Rectal smooth muscle tissue (tissue), 1 donor: Measurements from ENCODE around the gene SOX4.
"Not testable (repeated sequence)": the region's sequence is repeated elsewhere in the genome, so short reads cannot be mapped to it uniquely, and the experiment has no call there.

Source experiments
- H3K27ac ChIP-seq: one replicate; pipeline ENCODE4 v1.7.0; 2013; ENCODE audit warnings: low read depth, low read length, inconsistent platforms
- H3K27me3 ChIP-seq: one replicate; pipeline ENCODE4 v1.7.0; 2013; ENCODE audit warnings: low read length; ENCODE audit not compliant: control insufficient read depth, insufficient read depth
- H3K36me3 ChIP-seq: one replicate; pipeline ENCODE4 v1.7.0; 2013; ENCODE audit warnings: low read length; ENCODE audit not compliant: control insufficient read depth, insufficient read depth
- H3K4me1 ChIP-seq: one replicate; pipeline ENCODE4 v1.7.0; 2013; ENCODE audit warnings: low read length; ENCODE audit not compliant: control insufficient read depth, insufficient read depth
- H3K4me3 ChIP-seq: one replicate; pipeline ENCODE4 v1.7.0; 2013; ENCODE audit warnings: low read length
- H3K9ac ChIP-seq: one replicate; pipeline ENCODE4 v1.7.0; 2013; ENCODE audit warnings: low read length

SOX4 gene

DNA sequence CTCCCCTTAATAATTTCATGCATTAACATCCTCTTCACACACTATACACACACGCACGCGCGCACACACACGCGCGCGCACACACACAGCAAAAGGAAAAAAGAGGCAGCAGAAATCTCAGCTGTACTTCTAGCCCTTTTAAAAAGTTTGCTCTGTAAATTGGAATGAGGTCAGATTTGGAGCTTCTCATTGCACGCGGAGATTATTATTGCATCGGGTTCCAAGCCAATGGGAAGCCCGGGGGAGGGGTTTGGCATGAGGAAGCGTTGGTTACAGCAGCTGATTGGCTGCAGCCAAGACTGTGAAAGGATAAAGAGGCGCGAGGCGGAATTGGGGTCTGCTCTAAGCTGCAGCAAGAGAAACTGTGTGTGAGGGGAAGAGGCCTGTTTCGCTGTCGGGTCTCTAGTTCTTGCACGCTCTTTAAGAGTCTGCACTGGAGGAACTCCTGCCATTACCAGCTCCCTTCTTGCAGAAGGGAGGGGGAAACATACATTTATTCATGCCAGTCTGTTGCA lies at the start of gene SOX4:
SOX4 (plus strand) TSS at position 340 of the 515 bp plus-strand sequence. CDS start 784 bp downstream, outside the sequence.
- H3K27me3 ChIP-seq = no peaks in the 10 kb centered on the region
- H3K36me3 ChIP-seq = no peaks in the 10 kb centered on the region
- peaks cover 3% of the 10 kb centered on the region for H3K4me1 ChIP-seq
- H3K9ac ChIP-seq = peak within 1 kb of the TSS; percentile 64
- H3K27ac ChIP-seq = peak within 1 kb of the TSS; percentile 90
- H3K4me3 ChIP-seq = peak within 1 kb of the TSS; percentile 86

DNA sequence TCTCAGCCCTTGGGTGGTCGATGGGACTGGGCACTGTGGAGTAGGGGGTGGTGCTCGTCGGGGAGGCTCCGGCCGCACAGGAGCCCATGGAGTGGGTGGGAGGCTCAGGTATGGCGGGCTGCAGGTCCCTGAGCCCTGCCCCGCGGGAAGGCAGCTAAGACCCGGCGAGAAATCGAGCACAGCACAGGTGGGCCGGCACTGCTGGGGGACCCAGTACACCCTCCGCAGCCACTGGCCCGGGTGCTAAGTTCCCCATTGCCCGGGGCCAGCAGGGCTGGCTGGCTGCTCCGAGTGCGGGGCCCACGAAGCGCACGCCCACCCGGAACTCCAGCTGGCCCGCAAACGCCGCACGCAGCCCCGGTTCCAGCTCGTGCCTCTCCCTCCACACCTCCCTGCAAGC lies 41.3 kb upstream of the SOX4 start:
- H3K4me1 ChIP-seq, H3K27ac ChIP-seq, H3K9ac ChIP-seq, H3K4me3 ChIP-seq, H3K36me3 ChIP-seq, H3K27me3 ChIP-seq: not testable (repeated sequence)

DNA sequence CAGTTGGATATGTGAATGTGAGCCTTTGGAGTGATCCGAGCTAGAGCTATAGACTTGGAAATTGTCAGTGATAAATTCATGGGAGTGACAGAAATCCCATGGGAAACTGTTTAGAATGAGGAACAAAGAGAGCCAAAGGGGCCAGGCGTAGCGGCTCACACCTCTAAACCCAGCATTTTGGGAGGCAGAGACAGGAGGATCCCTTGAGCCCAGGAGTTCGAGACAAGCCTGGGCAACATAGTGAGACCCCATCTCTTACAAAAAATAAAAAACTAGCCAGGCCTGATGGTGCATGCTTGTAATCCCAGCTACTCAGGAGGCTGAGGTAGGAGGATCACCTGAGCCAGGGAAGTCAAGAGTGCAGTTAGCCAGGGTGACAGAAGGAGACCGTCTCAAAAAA lies 39.3 kb upstream of the SOX4 start:
- H3K4me1 ChIP-seq = no peaks in the 10 kb centered on the region
- no peak overlapping the region for H3K9ac ChIP-seq
- H3K4me3 ChIP-seq = no peak overlapping the region
- no peaks in the 10 kb centered on the region for H3K27me3 ChIP-seq
- H3K36me3 ChIP-seq = no peaks in the 10 kb centered on the region
- no peak overlapping the region for H3K27ac ChIP-seq

DNA sequence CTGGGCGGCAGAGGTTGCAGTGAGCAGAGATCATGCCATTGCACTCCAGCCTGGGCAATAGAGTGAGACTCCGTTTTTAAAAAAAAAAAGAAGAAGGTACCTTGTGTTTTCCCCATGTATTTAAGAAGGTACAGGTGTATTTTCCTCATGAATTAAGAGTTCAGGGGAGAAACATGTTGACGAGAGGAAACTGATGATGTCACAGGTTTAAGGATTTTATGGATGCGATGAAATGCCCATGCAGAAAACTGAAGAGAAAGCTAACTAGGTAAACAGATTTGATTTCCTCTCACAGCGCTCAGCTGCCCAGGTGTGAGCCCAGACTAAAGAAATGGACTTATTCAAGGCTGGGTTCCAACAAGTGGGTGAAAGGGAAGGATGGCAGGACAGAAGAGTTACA lies 38.4 kb upstream of the SOX4 start:
- H3K4me3 ChIP-seq = no peak overlapping the region
- no peak overlapping the region for H3K9ac ChIP-seq
- no peaks in the 10 kb centered on the region for H3K36me3 ChIP-seq
- H3K27me3 ChIP-seq = no peaks in the 10 kb centered on the region
- no peaks in the 10 kb centered on the region for H3K4me1 ChIP-seq
- H3K27ac ChIP-seq = no peak overlapping the region

DNA sequence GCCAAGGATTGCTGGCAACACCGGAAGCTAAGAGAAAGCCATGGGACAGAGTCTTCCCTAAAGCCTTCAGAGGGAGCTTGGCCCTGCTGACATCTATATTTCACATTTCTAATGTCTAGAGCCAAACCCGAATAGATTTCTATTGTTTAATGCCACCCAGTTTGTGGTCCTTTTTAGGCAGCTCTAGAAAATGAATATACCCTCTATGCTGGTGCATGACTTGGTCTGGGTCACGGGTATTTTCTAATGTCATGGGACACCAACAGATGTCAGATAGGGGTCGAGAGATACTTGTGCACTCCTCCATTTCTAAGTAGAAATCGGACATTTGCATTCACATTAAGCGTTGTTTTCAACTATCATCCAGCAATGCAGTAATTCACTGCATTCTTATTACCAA lies 37.0 kb upstream of the SOX4 start:
- no peaks in the 10 kb centered on the region for H3K36me3 ChIP-seq
- no peaks in the 10 kb centered on the region for H3K27me3 ChIP-seq
- no peaks in the 10 kb centered on the region for H3K4me1 ChIP-seq
- H3K4me3 ChIP-seq = no peak overlapping the region
- H3K9ac ChIP-seq = no peak overlapping the region
- H3K27ac ChIP-seq = no peak overlapping the region

DNA sequence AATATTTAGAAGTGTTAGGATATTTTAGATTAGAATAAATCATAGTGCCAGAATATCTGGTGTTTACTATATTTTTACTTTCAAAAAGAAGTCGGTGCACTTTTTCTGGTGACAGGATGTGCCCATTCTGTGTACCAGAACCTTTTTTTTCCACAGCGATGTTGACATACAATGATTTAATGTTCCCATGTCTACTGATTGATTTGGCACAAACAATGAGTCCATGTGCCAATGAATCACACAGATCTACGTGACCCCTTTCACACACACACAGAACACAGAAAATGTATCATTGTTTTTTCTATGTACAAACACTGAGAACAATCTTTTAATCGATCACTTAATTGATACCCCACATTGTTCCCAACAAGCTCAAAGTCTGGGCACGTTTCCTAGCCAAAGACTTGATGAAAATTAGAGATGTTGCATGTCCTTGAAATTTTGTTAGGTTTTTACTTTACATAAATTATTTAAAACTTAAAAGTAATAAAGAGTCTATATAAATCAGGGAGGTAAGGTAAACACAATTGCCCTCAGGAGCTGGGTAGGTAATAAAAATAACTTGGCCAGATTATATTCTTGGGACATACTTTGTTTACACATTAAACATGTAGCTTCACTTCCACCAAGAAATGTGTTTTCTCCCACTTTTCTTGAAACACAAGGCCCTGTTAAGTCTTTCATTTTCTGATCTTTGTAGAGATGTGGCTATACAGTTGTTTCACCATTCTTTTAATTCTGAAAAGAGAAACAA lies 36.4 kb upstream of the SOX4 start:
- no peak overlapping the region for H3K9ac ChIP-seq
- no peaks in the 10 kb centered on the region for H3K27me3 ChIP-seq
- H3K4me1 ChIP-seq = no peaks in the 10 kb centered on the region
- no peak overlapping the region for H3K4me3 ChIP-seq
- H3K36me3 ChIP-seq = no peaks in the 10 kb centered on the region
- no peak overlapping the region for H3K27ac ChIP-seq

DNA sequence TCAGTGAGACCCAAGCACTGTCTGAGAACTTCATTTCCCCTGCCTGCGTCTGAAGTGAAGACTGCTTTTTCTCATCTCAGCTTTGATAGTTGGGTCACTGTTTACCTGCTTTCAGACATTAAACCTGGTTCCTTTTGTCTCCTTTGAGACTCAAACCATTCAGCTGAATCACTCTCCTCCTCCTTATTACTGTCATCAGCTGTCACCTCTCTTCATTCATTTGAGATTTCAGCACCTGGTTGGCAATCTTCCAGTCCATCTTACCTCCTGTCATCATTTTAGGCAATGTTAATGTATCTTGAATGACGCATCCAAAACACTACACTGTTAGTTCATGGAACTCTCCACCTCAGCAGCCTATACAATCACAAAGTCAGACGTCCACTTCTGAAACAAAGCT lies 34.3 kb upstream of the SOX4 start:
- no peaks in the 10 kb centered on the region for H3K27me3 ChIP-seq
- no peak overlapping the region for H3K27ac ChIP-seq
- H3K4me1 ChIP-seq = no peaks in the 10 kb centered on the region
- H3K36me3 ChIP-seq = no peaks in the 10 kb centered on the region
- no peak overlapping the region for H3K9ac ChIP-seq
- no peak overlapping the region for H3K4me3 ChIP-seq

DNA sequence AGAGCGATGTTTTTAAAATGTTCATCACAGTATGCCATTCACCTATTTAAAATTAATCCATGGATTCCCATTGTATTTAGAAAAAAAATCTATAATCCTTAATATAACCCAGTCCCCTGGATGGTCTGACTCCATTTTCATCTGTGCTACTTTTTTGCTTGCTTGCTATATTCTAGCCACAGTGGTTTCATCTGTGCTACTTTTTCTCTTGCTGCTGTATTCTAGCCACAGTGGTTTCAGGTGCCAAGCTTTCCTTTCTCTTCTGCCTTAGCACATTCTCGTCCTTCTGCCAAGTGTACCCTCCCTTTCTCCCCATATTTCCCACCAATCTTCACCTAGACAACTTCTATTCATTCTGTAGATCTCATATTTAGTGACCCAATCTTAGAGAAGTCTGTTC lies 33.3 kb upstream of the SOX4 start:
- no peaks in the 10 kb centered on the region for H3K4me1 ChIP-seq
- H3K27me3 ChIP-seq = no peaks in the 10 kb centered on the region
- no peak overlapping the region for H3K4me3 ChIP-seq
- H3K36me3 ChIP-seq = no peaks in the 10 kb centered on the region
- H3K9ac ChIP-seq = no peak overlapping the region
- H3K27ac ChIP-seq = no peak overlapping the region

- Histone ChIP-seq H3K9ac (no peak overlapping the region), H3K36me3 (no peaks in the 10 kb centered on the region), H3K4me3 (no peak overlapping the region), H3K27me3 (no peaks in the 10 kb centered on the region), H3K4me1 (no peaks in the 10 kb centered on the region), H3K27ac (no peak overlapping the region)
Observed at GRCh38 chr6:21565431-21565830, 28.1 kb upstream of the SOX4 start.

GRCh38 chr6:21578523-21578922 lies 15.0 kb upstream of the SOX4 start:
- Histone ChIP-seq H3K27me3 (no peaks in the 10 kb centered on the region), H3K9ac (no peak overlapping the region), H3K36me3 (no peaks in the 10 kb centered on the region), H3K4me1 (no peaks in the 10 kb centered on the region), H3K27ac (no peak overlapping the region), H3K4me3 (no peak overlapping the region)

DNA sequence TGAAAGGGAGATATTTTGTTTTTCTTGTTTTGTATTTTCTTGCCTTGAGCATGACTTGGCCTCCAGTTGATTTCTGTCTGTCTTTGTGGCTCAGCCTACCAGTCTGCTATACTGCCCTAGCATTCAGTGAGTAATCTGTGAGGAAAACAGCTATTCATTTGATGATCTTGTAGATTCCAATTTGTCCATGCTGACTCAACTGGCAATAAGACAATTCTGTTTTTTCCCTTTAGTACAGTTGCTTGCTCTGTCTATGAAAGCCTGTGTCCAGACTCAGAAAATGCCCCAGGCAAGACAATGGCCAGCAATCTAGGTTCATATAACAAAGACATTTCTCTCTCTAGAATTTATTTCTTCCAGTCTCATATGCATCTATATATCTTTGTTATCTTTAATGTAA lies 10.9 kb upstream of the SOX4 start:
- H3K4me3 ChIP-seq = no peak overlapping the region
- H3K36me3 ChIP-seq = no peaks in the 10 kb centered on the region

DNA sequence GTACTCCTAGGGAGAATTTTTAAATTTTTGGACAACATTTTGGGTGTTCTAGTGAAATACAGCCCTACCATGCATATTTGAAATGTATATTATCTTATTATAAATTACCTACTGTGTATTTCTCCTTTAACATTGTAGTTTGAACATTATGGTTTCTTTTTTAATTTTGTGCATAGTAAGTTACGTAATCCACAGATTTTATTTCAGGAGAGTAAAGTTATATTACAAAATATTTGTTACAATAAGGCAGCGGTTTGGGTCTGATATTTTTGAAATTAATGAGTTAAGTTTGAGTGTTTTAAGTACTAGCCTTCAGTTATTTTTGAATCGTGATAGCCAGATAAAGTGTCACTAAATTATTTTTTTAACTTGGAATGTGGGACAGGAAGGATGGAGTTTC lies 7.3 kb upstream of the SOX4 start:
- no peak overlapping the region for H3K27ac ChIP-seq
- no peaks in the 10 kb centered on the region for H3K27me3 ChIP-seq
- no peaks in the 10 kb centered on the region for H3K36me3 ChIP-seq
- peaks cover 3% of the 10 kb centered on the region for H3K4me1 ChIP-seq
- H3K9ac ChIP-seq = no peak overlapping the region
- H3K4me3 ChIP-seq = no peak overlapping the region

More for the DNA sequence above, 10.9 kb upstream of the SOX4 start:
- Histone ChIP-seq H3K27ac (no peak overlapping the region), H3K4me1 (no peaks in the 10 kb centered on the region), H3K27me3 (no peaks in the 10 kb centered on the region), H3K9ac (no peak overlapping the region)

DNA sequence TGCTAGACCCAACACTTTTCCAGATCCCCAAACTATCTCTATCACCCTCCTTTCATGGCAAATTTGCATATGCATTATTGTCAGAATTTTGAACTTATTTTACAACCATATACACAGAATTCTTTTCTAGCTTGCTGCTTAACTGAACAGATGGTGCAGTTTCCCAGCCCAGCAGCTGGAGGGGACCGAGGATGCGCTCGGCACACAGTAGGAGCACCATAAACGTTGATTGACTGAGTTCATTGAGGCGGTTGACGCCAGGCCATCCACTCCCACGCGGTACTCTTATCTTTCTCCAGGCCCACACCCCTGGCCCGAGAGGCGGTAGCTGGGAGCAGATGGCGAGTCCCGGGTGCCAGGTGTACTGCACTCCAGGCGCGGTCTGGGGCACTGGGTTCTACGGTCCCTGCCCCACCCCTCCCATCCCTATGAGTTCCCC lies 6.8 kb upstream of the SOX4 start:
- Histone ChIP-seq H3K27me3 (no peaks in the 10 kb centered on the region), H3K36me3 (no peaks in the 10 kb centered on the region), H3K27ac (peak overlapping the region; percentile 69), H3K4me3 (peak overlapping the region; percentile 93), H3K9ac (no peak overlapping the region), H3K4me1 (peaks cover 3% of the 10 kb centered on the region)
